Osteocyte (in vitro differentiated cells): ENCODE results near the gene SPG7. TPM values are rescaled to one million over a fixed set of nuclear protein-coding genes. Genes with fewer than 3 reads are reported as not detected.

Source experiments
- DNase-seq: peaks from one replicate; pipeline ENCODE4 v3.0.0; 2021; ENCODE audit warnings: mixed read lengths; ENCODE audit not compliant: unreplicated experiment; ENCODE audit errors: extremely low spot score
- H3K27ac Mint-ChIP-seq: one replicate; pipeline ENCODE4 v1.8.0; 2021; ENCODE audit warnings: mild to moderate bottlenecking, mixed read lengths; ENCODE audit not compliant: unreplicated experiment
- H3K27me3 Mint-ChIP-seq: one replicate; pipeline ENCODE4 v1.8.0; 2021; ENCODE audit warnings: mixed read lengths; ENCODE audit not compliant: unreplicated experiment
- H3K36me3 Mint-ChIP-seq: one replicate; pipeline ENCODE4 v1.8.0; 2021; ENCODE audit warnings: mixed read lengths; ENCODE audit not compliant: unreplicated experiment
- H3K4me1 Mint-ChIP-seq: one replicate; pipeline ENCODE4 v1.8.0; 2021; ENCODE audit warnings: mixed read lengths; ENCODE audit not compliant: unreplicated experiment
- H3K4me3 Mint-ChIP-seq: one replicate; pipeline ENCODE4 v1.8.0; 2021; ENCODE audit warnings: mild to moderate bottlenecking, moderate library complexity, mixed read lengths; ENCODE audit not compliant: unreplicated experiment
- H3K9me3 Mint-ChIP-seq: one replicate; pipeline ENCODE4 v1.8.0; 2021; ENCODE audit warnings: mixed read lengths; ENCODE audit not compliant: unreplicated experiment
- CTCF ChIP-seq: fragments of 200-600 bp; sonication (generic); IDR thresholded peaks from 2 replicates; pipeline ENCODE4 v1.5.0; 2021; ENCODE audit warnings: antibody characterized with exemption, mild to moderate bottlenecking, moderate library complexity
- total RNA-seq: library from RNA; stranded (reverse); gene quantifications from 2 replicates; pipeline ENCODE4 v1.2.1, GENCODE V29; 2021

SPG7 gene
- total RNA-seq, 1 donor from 2014 or later = 125 TPM

- no peak for DNase-seq
- Mint-ChIP-seq H3K4me1 (peaks cover 35% of the 10 kb centered on the region), H3K4me3 (peak overlapping the region; percentile 80), H3K9me3 (no peaks in the 10 kb centered on the region), H3K36me3 (no peaks in the 10 kb centered on the region), H3K27ac (peak overlapping the region; percentile 83), H3K27me3 (no peaks in the 10 kb centered on the region)
- TF ChIP-seq CTCF = no peak
These were observed 16.1 kb upstream of the SPG7 start for GRCh38 chr16:89491974-89492687.

- no peak for DNase-seq
- Mint-ChIP-seq H3K9me3 (no peaks in the 10 kb centered on the region), H3K4me1 (peaks cover 23% of the 10 kb centered on the region), H3K36me3 (no peaks in the 10 kb centered on the region), H3K27ac (no peak overlapping the region), H3K4me3 (no peak overlapping the region), H3K27me3 (no peaks in the 10 kb centered on the region)
- no peak for TF ChIP-seq CTCF
These were observed 14.4 kb upstream of the SPG7 start for GRCh38 chr16:89493776-89494175.

GRCh38 chr16:89495121-89495520 is 13.1 kb upstream of the SPG7 start:
- Mint-ChIP-seq H3K27ac (no peak overlapping the region), H3K36me3 (no peaks in the 10 kb centered on the region), H3K27me3 (no peaks in the 10 kb centered on the region), H3K4me3 (no peak overlapping the region), H3K4me1 (peaks cover 21% of the 10 kb centered on the region), H3K9me3 (no peaks in the 10 kb centered on the region)
- no peak for DNase-seq
- TF ChIP-seq CTCF = no peak

- H3K36me3 Mint-ChIP-seq = peaks cover 2% of the 10 kb centered on the region
- H3K4me3 Mint-ChIP-seq = no peak overlapping the region
- H3K27ac Mint-ChIP-seq = no peak overlapping the region
- peaks cover 10% of the 10 kb centered on the region for H3K4me1 Mint-ChIP-seq
- H3K9me3 Mint-ChIP-seq = no peaks in the 10 kb centered on the region
- no peak for DNase-seq
- TF ChIP-seq CTCF = no peak
- H3K27me3 Mint-ChIP-seq = no peaks in the 10 kb centered on the region
These were observed 9.4 kb upstream of the SPG7 start for GRCh38 chr16:89498839-89499238.

GRCh38 chr16:89499767-89500166 is 8.4 kb upstream of the SPG7 start:
- peaks cover 10% of the 10 kb centered on the region for H3K4me1 Mint-ChIP-seq
- H3K27me3 Mint-ChIP-seq = no peaks in the 10 kb centered on the region
- H3K9me3 Mint-ChIP-seq = no peaks in the 10 kb centered on the region
- no peak for TF ChIP-seq CTCF
- H3K4me3 Mint-ChIP-seq = no peak overlapping the region
- peaks cover 2% of the 10 kb centered on the region for H3K36me3 Mint-ChIP-seq
- no peak overlapping the region for H3K27ac Mint-ChIP-seq
- DNase-seq = no peak
